Measurements from ENCODE around the gene SAXO1.

Gene SAXO1

GRCh38 chr9:18955626-18956025, 77.4 kb downstream of the SAXO1 start:
- ChIA-PET CTCF (no interaction called here), POLR2A (no interaction called here)
- no peak for DNase-seq (ENCODE audit: extremely low spot score)
- TF ChIP-seq, protein P1, sequence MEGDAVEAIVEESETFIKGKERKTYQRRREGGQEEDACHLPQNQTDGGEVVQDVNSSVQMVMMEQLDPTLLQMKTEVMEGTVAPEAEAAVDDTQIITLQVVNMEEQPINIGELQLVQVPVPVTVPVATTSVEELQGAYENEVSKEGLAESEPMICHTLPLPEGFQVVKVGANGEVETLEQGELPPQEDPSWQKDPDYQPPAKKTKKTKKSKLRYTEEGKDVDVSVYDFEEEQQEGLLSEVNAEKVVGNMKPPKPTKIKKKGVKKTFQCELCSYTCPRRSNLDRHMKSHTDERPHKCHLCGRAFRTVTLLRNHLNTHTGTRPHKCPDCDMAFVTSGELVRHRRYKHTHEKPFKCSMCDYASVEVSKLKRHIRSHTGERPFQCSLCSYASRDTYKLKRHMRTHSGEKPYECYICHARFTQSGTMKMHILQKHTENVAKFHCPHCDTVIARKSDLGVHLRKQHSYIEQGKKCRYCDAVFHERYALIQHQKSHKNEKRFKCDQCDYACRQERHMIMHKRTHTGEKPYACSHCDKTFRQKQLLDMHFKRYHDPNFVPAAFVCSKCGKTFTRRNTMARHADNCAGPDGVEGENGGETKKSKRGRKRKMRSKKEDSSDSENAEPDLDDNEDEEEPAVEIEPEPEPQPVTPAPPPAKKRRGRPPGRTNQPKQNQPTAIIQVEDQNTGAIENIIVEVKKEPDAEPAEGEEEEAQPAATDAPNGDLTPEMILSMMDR (IDR thresholded peaks at IDR 0.05; ENCODE audit: control extremely low read depth, extremely low read depth, low read depth, missing control alignments), result no peak

- TF ChIP-seq, protein P1 (IDR thresholded peaks at IDR 0.05; ENCODE audit: control extremely low read depth, extremely low read depth, low read depth, missing control alignments), result no peak
- POLR2A ChIA-PET, result no interaction called here
- CTCF ChIA-PET, result no interaction called here
- DNase-seq (ENCODE audit: extremely low spot score), result no peak
These were observed 81.1 kb downstream of the SAXO1 start for GRCh38 chr9:18951936-18952335.

- DNase-seq (ENCODE audit: extremely low spot score), result no peak
- ChIA-PET CTCF (no interaction called here), POLR2A (no interaction called here)
- TF ChIP-seq, protein P1 (IDR thresholded peaks at IDR 0.05; ENCODE audit: control extremely low read depth, extremely low read depth, low read depth, missing control alignments), result no peak
These were observed 85.1 kb downstream of the SAXO1 start for GRCh38 chr9:18947892-18948339.

- no peak for DNase-seq (ENCODE audit: extremely low spot score)
- POLR2A ChIA-PET, result no interaction called here
- CTCF ChIA-PET, result interaction anchor here (1.1 kb wide), 1 partner anchor 687 kb away, joined by 4 read pairs; no protein-coding TSS in a partner anchor
- TF ChIP-seq, protein P1 (IDR thresholded peaks at IDR 0.05; ENCODE audit: control extremely low read depth, extremely low read depth, low read depth, missing control alignments), result no peak
These were observed 90.2 kb downstream of the SAXO1 start for GRCh38 chr9:18942801-18943200.

DNA sequence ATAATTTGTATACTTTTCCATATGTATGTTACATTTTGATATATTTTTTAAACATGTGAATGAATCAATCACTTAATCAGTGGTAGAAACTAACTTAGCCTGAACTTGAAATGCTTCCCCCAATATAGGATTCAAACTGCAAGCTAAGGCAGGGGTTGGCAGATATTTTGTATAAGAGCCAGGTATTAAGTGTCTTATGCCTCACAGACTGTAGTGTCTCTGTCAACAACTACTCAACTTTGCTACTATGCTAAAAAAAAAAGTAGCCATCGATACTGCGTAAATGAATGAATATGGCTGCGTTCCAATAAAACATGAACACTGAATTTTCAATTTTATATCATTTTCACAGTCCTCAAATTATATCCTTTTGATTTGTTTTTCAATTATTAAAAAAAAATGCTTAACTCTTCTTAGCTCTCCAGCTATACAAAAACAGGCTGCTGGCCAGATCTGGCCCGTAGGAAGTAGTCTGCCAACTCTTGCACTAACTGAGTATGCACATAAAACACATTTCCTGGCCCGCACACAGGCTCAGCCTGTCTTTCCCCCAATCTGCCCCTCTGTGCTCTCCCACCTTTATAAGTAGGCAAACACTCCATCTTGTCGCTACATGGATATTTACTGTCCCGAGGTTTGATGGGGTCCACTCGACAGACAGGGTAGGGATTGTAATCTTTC, 91.8 kb downstream of the SAXO1 start:
- POLR2A ChIA-PET, result no interaction called here
- TF ChIP-seq, protein P1 (IDR thresholded peaks at IDR 0.05; ENCODE audit: control extremely low read depth, extremely low read depth, low read depth, missing control alignments), result no peak
- no peak for DNase-seq (ENCODE audit: extremely low spot score)
- CTCF ChIA-PET, result no interaction called here

DNA sequence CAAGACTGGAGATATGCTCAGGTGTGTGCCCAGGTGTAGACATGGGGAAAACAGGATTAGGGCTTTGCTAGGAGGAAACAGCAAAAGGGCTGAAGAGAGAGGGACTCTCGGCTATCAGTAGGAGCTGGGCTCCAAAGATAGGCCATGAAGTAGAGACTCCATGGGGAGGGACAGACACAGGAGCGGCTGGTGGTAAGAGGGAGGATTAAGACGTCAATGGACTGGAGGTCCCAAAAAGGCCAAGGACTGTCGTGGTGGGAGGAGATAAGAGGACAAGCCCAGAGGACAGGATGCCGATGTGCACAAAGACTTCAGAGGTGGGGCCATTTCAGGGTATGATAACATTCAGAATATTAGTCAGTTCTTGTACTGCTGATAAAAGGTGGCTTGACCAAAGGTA, 93.1 kb downstream of the SAXO1 start:
- POLR2A ChIA-PET, result no interaction called here
- TF ChIP-seq, protein P1 (IDR thresholded peaks at IDR 0.05; ENCODE audit: control extremely low read depth, extremely low read depth, low read depth, missing control alignments), result no peak
- no peak for DNase-seq (ENCODE audit: extremely low spot score)
- CTCF ChIA-PET, result no interaction called here
